IPS-NIHi7 (cell line): ENCODE results near the gene SEPTIN12.

Experiments used
- DNase-seq: peaks from one replicate; pipeline ENCODE4 v3.0.0; 2012; ENCODE audit warnings: mixed read lengths; ENCODE audit errors: extremely low spot score

The SEPTIN12 gene

DNA sequence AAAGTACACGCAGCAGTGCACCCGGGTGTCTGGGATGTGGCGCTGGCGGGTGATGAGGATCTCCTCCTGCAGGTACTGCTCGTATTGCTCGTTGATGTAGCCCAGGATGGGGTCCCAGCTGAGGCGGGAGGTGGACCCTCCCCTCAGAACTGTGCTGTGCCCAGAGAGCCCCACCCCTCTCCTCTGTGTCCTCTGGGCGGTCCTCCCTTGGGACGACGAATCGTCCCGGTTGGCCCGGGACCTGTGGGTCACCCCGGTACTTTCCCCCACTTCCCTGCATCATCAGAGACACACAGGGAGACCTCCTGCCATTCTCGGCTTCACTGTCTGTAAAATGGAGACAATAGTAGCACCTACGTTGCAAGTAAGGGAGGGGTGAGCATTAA, 4.2 kb downstream of the SEPTIN12 start:
- DNase-seq: no peak

- no peak for DNase-seq
Measured at GRCh38 chr16:4783251-4783950, 4.7 kb downstream of the SEPTIN12 start.

- no peak for DNase-seq
Measured at GRCh38 chr16:4780235-4780634, 7.9 kb downstream of the SEPTIN12 start.

DNA sequence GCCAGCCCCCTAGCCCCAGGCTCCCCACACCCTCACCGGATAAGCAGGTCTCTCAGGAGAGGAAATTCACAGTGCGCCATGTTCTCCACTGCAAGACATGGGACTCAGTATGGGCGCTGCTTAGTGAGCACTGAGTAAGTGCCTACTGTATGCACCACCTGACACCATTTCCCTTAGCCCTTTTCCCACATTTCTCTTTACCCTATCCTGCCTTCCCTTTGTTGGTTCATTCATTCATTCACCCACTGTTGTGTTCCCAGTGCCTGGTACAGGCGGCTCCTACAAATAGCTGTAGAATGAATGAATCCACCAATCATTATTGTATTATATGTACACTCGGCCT, 10.1 kb downstream of the SEPTIN12 start:
- DNase-seq: no peak

DNA sequence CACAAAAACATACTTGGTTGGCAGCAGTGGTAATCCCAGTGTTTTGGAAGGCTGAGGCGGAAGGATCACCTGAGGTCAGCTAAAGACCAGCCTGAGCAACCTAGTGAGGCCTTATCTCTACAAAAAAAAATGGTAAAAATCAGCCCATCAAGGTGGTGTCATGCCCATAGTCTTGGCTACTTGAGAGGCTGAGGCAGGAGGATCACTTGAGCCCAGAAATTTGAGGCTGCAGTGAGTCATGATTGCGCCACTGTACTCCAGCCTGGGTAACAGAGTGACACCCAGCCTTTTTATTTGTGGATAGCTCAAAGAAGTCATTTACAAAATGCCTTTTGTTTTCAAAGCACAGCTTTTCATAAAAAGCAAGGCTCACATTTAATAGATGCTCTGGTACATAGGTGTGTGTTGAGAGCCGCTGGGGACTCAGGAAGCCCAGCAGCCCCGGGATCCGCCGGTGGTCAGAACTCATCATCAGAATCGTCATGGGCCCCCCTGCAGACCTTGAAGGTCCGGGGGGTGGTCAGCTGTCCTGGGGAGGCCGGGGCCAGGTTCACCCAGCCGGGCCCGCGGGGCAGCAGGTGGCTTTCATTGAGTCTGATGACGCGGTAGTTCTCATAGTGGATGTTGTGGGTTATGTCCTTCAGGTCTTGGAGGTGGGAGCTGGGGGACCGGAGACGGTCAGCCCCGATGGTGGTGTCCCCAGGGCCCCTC, 10.7 kb downstream of the SEPTIN12 start:
- DNase-seq: no peak

DNA sequence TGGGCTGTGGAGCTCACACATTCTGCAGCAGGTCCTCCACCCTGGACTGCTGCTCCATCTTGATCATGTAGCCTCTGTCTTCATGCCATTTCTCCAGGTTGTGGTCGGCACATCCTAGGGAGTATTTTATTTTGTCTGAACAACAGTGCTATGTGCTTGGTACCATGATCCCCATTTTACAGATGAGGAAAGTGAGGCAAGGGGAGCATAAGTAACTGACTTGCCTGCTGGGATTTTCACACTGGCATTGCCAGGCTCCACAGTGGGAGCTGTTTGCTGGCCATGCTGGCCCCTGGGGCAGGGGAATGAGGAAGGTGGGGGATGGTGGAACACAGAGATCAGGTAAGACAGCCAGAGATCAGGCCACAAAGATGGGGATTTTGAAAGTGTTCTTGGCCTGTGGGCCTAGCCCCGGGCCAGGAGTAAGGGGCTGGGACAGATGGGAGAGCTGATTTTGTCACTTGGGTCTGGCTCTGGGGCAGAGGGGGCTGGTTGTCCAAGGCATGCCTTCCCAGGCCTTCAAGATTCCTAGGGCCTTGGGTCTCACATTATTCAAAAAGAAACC, 11.9 kb downstream of the SEPTIN12 start:
- no peak for DNase-seq

DNA sequence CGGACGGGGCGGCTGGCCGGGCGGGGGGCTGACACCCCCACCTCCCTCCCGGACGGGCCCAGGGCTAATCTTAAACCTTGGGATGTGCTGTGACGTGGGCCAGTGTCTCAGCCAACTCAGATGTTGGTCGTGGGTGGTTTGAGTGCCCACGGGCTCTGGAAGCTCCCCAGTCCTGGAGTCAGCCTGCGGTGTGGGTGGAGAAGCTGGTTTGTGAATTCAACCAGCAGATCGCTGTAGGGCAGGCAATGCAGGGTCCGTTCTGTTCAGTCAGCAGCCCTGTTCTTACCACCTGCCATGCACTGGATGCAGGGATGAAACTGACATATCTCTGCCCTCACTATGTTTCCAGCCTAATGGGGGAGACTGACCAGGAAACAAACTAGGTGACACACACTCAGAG, 13.1 kb downstream of the SEPTIN12 start:
- no peak for DNase-seq

- no peak for DNase-seq
Measured at GRCh38 chr16:4772351-4772750, 15.8 kb downstream of the SEPTIN12 start.

DNA sequence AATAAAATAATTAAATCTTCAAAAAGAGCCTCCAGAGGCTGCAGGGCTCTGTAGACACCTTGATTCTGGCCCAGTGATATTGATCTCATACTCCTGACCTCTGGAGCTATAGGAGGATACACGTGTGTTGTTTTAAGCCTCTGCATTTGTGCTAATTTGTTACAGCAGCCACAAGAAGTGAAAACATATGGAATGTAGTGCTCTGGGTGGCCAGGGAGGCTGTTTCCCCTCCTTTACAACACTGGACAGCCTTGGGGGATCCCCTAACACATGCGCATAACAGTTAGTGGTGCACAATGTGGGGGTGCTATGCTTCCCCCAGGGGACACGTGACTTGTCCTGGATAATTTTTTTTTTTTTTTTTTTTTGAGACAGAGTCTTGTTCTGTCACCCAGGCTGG, 16.5 kb downstream of the SEPTIN12 start:
- no peak for DNase-seq

- no peak for DNase-seq
Measured at GRCh38 chr16:4769306-4769638, 18.9 kb downstream of the SEPTIN12 start.

DNA sequence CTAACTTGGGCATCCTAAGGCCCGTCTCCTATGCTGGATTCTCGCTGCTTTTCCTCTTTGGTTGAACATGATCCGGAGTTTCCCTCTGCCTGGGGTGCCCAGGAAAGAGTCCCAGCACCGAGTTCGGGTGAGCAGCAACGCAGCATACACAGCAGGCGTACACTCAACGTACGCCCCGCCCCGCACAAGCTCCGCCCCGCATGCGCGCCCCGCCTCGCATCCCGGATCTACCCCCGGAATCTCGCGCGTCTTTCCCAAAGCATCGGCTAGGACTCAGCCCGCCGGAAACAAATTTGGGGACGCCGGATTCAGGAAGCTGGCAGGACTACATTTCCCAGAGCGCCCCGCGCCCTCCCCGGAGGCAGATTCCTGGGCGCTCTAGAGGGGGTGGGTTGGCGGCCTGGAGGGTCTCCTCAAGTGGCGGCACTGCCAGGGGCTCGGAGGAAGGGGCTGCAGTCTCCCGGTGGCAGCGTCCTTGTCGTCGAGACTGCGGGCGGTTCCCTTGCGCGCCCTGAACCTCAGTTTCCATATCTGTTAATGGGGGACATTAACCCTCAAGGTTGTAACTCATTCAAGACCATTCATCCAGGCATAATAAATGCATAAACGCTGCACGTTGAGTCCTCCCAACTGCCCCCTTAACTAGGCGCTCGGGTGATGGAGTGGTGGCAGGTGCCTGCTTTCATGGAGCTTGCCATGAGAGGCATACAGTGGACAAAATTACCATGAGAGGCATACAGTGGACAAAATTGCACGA, 19.4 kb downstream of the SEPTIN12 start:
- DNase-seq: peak; percentile 98

GRCh38 chr16:4767872-4768548, 20.1 kb downstream of the SEPTIN12 start:
- no peak for DNase-seq

DNA sequence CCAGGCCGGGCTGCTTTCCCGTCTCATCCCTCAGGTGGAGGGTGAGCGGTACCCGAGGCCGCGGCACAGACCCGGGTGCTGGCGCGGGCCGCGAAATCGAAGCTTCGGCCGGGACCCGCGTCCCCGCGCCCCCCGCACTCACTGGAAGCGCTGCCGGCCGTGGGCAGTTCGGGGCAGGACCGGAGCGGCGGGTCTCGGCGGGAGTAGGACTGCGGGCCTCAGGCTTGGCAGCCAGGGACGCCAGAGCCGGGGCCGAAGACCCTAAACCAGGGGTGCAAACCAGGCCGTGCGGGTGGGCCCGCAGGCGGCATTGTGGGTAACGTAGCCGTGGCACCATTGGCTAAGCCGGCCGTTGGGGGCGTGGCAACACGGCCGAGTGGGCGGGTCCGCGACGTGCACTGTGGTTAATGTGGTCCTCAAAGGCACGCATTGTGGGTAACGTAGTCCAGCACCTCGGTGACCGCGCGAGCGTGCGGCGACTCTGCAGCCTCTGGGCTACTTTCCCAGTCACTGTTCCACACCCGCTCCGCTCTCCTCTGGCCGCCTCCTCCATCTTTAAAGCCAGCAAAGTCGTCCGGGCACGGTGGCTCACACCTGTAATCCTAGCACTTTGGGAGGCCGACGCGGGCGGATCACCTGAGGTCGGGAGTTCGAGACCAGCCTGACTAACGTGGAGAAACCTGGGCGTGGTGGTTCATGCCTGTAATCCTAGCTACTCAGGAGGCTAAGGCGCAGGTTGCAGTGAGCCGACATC, 21.1 kb downstream of the SEPTIN12 start, which contains the start of gene ZNF500:
ZNF500 (minus strand) TSS at position 288 of the 754 bp plus-strand sequence. CDS start 1,184 bp downstream, outside the sequence.
- peak; percentile 98 for DNase-seq

DNA sequence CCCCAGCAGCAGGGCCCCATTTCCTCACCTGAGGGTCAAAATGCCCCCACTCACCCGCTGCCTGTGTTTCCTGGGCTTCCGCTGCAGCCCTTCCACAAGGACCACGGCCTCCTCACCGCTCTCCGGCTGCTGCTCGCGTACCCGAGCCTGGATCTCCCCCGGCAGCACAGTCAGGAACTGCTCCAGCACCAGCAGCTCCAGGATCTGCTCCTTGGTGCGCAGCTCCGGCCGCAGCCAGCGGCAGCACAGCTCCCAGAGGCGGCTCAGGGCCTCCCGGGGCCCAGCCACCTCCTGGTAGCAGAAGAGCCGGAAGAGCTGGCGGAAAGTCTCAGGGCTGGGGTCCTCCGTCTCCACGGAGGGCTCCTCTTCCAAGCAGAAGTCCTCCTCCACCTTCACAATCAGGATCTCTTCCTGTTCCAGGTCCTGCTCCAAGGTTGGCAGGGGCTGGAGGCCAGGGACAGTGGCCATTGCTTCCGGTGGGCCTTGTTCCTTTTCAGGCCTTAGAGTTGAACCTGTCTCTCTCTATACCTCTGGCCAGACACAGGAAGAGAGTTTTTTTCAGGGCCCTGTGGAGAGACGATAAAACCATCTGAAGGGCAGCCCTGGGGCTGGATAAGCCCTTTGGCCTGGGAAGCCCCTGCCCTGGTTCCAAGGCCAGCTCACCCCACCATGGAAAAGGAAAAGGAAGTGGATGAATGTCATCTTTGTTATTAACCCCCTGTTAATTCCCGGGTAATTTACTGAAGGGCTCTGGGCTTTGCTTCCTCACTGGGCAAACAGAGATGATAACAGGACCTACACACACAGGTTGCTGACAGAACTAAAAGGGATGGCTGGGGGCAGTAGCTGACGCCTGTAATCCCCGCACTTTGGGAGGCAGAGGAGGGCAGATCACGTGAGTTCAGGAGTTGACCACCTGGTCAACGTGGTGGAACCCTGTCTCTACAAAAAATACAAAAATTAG, 22.4 kb downstream of the SEPTIN12 start:
- no peak for DNase-seq

- no peak for DNase-seq
Measured at GRCh38 chr16:4763791-4764190, 24.4 kb downstream of the SEPTIN12 start.

- no peak for DNase-seq
Measured at GRCh38 chr16:4762205-4762604, 25.9 kb downstream of the SEPTIN12 start.

DNA sequence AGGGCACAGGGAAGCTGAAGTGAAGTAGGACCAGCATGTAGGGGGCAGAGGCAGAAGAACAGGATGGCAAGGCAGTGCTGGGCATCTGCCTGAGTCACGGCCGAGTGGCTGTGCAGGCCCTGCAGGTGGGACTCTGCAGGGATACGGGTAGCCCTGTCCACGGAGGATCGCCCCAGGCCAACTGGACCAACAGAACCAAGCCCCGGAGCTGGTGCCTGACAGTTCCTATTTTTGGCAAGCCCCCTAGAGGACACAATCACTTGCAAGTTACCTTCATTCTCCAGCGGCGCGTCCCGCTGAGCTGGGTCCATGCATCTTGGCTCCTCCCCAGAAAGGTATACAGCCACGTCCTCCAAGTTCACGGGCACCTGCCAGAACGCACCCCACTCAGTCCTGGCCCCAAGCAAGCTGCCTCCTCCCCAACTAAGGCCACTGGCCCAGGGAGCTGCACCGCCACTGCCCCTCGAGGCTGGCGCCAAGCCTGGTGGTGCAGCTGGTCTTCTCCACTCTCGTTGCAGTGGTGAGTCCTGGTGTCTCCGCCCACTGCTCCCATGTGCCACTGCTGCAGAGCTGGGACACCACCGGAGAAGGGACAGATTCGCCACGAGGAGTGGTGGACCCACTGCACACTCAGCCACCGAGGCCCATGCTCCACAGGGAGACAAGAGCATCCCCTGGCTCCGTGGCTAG, 27.8 kb downstream of the SEPTIN12 start:
- no peak for DNase-seq

DNA sequence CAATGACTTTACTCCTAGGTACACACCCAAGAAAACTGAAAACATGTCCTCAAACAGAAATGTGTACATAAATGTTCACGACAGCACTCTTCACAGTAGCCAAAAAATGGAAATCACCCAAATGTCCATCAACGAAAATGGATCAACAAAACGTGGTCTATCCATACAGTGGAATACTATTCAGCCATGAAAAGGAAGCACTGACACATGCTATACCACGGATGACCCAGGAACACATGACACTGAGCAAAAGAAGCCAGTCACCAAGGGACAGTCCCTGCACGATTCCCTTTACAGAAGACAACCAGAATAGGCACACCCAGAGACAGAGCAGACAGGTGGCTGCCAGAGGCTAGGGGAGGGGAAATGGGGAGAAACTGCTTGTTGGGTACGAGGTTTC, 32.5 kb downstream of the SEPTIN12 start:
- DNase-seq: no peak

DNA sequence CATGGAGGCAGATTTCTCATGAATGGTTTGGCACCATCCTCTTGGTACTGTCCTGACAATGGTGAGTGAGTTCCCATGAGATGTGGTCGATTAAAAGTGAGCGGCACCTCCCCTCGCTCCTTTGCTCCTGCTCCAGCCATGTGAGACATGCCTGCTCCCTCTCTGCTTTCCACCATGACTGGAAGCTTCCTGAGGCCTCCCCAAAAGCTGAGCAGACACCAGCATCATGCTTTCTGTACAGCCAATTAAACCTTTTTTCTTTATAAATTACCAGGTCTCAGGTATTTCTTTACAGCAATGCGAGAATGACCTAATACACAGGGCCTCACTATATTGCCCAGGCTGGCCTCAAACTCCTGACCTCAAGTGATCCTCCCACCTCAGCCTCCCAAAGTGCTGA, 33.3 kb downstream of the SEPTIN12 start:
- DNase-seq: no peak
